GM21381 (cell line): ENCODE measurements around the gene GGT7.

ENCODE experiments used
- ATAC-seq: cut with Tn5 transposase; IDR thresholded peaks from one replicate; pipeline ENCODE4 v1.9.1; 2021; ENCODE audit warnings: mild to moderate bottlenecking, moderate library complexity; ENCODE audit not compliant: unreplicated experiment

GGT7 gene

DNA sequence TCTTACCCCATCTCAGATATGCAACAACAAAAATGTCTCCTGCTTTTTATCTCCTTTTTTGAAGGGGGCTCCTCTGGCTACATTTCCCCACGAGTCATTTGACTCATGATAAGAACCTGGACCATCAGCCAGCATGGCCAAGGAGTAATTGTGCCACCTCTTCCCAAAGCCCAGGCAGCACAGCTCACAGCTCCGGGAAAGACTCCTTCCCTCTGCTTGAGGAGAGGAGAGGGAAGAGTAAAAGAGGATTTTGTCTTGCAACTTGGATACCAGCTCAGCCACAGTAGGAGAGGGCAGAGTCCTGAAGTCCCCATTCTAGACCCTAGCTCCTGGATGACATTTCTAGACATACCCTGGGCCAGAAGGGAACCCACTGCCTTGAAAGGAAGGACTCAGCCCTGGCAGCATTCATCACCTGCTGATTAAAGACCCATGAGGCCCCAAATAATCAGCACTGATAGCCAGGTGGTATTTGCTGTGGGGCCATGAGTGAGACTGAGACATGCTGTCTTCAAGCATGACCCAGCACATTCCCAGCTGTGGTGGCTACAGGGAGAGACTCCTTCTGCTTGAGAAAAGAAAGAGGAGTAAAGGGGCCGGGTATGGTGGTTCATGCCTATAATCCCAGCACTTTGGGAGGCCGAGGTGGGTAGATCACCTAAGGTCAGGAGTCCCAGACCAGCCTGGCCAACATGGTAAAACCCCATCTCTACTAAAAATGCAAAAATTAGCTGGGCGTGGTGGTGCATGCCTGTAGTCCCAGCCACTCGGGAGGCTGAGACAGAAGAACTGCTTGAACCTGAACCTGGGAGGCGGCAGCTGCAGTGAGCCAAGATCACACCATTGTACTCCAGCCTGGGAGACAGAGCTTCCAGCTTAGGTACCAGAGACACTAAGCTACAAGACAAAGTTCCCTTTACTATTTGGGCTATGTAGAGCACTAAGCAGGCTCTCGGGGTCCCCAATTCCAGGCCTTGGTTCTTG, 75.4 kb downstream of the GGT7 start:
- ATAC-seq, result no peak
